GM23248 (cell line): ENCODE data around the gene ENO4.

Source experiments
- EZH2 ChIP-seq: fragments of 200-600 bp; sonication (generic); IDR thresholded peaks from 2 replicates; pipeline ENCODE4 v1.6.1; 2018; ENCODE audit warnings: antibody characterized with exemption, mild to moderate bottlenecking; ENCODE audit not compliant: insufficient read depth, poor library complexity, severe bottlenecking
- EZH2phosphoT487 ChIP-seq: fragments of 200-600 bp; sonication (generic); IDR thresholded peaks from 2 replicates; pipeline ENCODE4 v1.6.1; 2018; ENCODE audit warnings: antibody characterized with exemption, moderate library complexity, mild to moderate bottlenecking, low read depth; ENCODE audit not compliant: insufficient read depth

- TF ChIP-seq EZH2, result no peak
- TF ChIP-seq EZH2phosphoT487, result no peak
Observed at GRCh38 chr10:116875897-116876296, 26.6 kb downstream of the ENO4 start.
